Effector CD4-positive, alpha-beta T cell (primary cell): ENCODE results near the gene RGS3.

ENCODE experiments used
- DNase-seq: peaks from one replicate; pipeline ENCODE4 v3.0.0-alpha.2; 2020

The RGS3 gene

DNA sequence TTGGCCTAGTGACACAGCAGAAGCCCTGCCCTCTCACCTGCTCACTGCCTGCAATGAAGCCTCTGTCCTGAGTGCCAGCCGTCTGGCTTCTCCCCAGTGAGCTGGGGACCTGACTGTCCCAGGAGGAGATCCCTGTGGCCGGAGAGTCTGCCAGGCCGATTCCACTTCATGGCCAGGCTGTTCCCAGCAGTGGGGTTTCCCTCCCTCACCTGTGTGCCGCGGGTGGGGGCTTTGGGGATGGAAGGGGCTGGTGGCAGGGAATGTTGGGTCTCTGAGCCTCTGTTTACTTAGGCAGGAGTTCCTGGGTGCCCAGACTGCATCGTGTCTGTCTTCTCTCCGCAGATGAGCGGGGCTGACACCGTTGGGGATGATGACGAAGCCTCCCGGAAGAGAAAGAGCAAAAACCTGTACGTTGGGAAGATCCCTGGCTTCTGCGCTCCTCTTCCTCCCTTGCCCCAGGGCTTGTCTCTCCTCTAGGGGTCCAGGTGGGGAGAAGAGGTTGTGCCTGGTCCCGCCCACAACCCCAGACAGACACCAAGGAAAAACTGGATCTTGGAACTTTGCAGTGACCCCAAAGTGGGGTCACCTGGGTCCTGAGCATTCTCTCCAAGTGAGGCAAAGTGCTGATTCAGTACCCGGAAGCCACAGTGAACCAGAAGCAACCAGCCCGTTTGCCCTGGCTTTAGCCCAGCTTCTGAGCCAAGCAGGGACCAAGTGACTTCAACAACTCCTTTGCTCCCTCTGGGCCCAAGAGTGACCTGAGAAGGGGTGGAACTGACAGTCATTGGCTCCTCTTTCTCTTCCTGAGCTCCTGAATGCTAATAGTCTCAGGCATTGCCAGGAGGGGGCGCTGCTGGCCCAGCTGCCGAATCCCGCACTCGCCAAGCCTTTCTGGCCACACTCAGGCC lies 127.7 kb downstream of the RGS3 start:
- no peak for DNase-seq

DNA sequence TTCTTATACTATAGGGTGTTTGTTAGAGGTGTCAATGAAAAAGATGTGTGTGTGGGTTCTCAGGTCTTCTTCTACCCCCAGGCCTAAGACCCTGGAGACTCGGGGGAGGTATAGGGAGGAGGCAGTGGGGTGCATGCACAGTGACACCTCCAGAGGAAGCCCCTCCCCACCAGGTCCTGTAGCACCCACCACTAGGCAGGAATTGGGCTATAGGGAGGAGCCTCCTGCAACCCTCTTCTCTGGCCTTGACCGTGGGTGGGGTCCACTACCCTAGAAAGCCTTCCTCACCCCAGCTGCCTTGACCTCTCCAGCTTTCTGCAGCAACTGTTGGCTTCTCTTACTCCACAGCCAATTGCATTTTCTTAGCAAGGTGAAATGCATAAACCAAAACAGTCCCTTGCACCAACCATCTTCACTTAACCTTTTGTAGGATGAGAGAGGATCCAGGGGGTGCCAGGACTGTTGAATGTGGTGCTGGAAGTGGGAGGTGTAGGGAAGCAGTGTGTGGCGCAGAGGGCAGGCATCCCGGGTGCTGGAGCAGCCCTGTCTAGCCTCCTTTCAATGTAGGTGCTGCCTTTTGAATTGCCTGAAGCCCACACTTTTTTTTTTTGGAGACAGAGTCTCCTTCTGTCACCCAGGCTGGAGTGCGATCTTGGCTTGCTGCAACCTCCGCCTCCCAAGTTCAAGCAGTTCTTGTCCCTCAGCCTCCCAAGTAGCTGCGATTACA lies 128.5 kb downstream of the RGS3 start:
- no peak for DNase-seq

DNA sequence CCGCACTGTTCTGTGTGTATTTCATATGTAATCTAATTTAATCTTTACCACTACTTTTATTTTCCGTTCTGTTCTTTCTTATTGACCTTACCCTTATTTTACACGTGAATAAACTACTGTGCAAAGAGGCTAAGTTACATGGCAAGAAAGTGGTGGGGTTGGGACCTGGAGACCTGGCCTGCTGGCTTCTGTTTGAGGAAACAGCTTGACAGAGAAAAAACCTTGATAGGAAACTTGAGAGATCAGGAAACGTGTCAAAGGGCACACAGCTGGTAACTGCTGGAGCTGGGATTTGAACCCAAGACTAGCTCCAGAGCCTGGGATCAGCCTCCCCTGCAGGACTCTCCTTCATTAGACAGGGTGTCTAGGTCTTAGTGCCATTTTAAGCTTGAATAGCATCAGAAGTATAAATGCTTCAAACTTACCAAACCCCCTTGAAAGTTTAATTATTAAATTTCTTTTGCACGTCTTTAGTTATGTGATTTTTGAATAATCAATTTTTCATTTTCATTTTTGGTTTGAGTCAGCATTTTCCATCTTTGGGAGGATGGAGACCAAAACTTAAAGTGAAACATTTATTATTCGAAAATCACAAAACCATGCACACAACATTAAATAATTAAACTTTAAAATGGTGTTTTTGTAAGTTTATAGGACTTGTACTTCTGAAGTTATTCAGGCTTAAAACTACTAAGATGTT lies 129.5 kb downstream of the RGS3 start:
- DNase-seq = no peak

DNA sequence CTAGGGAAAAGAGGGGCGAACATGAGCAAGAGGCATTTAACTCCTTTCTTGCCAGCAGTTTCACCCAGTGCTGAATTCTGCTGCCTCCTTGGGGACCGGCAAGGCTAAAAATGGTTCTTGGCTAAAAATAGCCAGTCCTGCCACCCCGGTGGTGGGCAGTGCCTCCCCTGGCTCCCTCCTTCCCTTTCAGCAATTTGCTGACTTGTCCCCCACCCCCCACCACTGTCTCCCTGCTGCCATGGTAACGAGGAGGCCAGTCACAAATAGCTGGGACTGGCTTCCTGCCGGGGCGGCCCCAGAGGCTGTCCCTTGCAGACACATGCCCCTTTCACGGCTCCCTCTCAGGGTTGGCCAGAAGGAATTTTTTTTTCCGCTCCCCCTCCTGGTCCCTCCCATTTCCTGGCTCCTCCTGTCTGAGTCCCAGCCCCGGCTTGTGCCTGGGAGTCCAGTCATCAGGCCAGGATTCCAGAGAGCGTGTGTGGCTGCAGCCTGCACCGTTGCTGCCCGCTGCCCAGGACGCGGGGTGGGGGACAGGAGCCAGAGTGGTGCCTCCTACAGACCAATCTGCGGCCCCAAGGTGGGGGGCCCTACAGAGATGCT lies 130.3 kb downstream of the RGS3 start:
- DNase-seq = no peak

DNA sequence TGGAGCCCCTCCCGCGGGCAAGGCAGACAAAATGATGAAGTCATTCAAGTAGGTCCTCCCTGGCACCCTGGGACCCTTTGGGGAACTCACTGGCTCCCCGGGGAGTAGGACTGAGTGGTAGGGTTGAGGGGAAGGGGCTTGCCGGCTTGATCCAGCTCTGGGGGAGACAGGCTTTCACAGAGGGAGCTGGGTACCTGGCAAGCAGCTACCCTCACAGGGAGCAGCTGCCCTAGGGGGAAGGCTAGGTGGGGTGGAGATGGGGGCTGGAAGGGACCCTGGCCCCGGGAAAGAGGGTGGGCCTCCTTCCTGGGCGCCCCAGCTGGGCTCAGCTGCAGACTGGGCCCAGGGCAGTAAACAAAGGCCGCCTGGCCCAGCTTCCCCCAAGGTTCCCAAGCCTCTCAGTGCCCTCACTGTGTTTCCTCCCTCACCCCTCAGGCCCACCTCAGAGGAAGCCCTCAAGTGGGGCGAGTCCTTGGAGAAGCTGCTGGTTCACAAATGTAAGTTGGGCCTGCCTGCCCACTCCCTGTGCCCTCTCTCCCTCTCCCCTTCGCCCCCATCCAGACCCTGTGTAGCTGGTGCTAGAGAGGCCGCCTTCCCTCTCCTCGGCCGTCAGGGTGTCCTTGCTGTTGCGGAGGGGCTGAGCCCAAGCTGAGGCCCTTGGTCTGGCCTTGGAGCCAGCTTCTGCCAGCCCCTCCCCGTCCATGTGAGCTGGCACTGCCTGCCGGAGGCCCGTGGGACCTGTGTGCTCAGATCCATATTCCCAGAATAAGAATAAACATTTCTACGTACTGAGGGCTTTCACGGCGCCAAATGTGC lies 131.2 kb downstream of the RGS3 start:
- DNase-seq = no peak

DNA sequence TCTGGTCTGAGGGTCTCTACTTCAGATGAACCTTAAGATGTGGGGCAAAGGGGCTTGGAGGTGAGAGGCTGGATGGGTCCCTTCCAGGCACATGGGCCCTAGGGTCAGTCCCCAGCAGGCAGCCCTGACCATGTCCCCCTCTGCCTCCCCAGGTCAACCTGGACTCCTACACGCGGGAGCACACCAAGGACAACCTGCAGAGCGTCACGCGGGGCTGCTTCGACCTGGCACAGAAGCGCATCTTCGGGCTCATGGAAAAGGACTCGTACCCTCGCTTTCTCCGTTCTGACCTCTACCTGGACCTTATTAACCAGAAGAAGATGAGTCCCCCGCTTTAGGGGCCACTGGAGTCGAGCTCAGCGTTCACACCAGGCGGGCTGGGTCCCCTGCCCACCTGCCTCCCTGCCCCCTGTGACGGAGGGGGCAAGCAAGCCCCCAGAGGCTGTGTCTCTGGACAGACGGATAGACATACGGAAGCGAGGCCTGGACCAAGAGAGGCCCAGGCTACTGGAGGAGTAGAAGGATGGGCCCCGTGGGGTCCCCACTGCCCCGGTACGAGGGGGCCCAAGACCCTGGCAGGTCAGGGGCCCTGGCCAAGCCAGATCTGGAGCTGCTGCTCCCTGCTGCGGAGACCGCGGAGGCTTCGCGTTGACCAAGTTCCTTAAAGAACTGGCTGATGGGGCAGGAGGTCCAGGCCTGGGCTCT lies 133.2 kb downstream of the RGS3 start:
- no peak for DNase-seq

DNA sequence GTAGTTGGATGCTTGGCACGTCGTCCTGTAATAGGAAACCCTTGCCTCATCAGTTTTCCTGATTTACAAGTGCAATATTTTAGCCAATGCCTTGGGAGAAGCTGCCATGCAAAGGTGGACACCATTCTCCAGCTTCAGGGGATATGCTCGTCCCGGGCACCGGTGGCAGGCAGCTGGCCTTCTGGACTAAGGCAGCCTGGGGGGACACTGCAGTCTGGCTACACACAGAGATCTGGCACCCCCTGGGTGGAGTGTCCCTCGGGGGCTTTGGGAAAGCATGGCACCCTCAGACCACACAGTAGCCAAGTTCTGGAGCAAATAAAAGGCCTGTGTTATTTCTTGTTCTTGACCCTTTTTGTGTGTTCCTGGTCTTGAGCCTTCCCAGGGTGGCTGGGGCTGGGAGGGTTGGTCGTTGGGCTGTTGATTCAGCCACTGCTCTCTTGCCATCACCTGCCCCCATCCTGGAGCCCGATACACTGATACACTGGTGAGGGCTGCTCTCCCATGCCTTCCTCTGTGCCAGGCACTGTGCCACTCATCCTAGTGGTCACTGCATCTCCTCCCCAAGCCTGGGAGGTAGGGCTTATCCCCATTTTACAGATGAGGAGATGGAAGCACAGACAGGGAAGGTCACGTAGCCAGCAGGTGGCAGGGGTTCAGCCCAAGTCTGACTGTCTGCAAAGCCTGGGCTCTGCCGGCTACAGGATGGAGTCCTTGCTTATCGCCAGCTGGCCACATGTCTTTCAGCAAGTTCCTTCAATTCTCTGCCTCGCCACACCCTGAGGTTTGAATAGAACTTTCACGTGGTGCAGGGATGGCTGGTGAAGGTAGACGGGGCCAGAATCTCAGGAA lies 134.1 kb downstream of the RGS3 start:
- no peak for DNase-seq

DNA sequence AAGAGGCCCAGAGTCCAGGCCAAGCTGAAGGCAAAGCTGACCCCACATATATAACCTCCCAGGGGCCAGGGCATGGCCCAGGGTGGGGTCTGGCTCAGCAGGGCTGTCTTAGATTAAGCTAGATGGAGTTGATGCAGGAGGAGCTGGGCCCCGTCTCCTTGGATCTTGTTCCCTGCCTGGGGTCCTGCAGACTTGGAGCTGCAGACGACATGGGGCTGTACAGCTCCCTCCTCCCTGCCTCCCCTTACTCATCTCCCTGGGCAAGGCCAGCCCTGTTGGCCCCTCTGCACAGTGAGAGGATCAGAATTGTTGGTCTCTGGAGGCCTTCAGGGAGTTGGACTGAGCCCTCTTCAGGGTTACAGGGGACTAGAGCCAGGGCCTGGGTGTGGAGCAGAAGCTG lies 134.9 kb downstream of the RGS3 start:
- no peak for DNase-seq

DNA sequence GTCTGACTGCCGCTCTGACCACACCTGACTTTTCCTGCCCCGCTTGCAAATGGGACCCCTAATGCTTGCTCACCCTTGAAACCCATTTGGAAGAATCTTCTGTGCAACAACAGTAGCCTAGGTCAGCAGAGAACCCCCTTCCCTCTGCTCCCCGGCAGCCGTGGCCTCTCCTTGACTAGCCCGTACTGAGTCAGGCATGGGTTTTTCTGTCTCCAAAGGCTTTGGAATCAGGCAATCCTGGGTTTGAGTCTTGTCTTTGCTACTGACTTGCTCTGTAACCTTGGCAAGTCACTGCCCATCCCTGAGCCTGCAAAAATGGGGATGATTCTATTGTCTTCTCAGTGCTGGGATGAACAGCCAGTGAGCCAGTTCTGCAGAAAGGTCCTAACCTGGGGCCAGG lies 135.4 kb downstream of the RGS3 start:
- DNase-seq = no peak

DNA sequence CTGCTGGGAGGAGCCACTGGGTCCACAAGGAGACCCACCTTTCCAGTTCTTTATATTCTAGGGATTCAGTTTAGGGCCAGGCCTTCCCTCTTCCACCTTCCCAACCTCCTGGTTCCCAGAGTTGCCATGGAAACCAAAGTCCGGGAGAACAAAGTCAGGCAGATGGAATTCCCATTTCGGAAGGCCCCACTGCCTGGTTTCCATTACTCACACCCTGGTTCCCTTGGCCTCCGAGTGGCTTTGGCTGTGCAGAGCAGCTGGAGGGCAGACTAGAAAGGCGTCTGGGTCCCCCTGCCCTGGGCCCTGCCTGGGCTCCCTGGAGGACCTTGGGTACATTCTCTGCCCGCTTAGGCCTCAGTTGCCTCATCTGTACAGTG lies 136.1 kb downstream of the RGS3 start:
- no peak for DNase-seq

DNA sequence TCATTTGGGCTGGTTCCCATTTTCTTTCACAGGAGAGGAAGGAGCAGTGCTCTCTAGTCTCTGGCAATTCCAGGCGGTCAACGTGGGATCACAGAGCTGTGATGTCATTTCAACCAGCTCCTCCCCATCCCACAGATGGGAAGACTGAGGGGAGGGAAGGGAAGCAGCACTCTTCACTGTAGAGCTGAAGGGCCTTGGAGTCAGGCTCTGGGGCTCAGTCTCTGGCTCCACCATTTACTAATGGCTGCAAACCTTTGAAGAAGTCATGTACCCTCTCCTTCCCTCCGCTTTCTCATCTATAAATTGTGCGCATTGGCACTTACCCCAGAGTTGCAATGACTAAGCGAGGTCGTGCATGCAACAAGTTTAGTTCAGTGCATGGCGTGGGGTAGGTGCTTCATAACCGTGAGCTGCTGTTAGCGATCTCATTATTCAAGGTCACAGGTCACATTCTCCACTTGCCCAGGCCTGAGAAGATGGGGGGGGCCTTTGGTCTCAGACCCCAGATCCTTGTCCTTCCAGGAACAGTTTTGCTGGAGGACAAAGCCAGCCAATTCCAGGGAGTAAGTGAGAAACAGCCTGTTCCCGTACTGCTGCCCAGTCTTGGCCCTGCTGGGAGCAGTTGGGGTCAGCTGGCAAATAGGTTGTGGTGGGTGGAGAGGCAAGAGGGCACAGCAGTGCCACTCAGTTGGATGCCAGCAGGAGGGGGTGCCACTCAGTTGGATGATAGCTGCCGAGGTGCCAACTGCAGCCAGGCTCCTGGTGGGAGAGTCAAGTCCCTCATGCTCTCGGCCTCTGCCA lies 136.7 kb downstream of the RGS3 start:
- DNase-seq = no peak

DNA sequence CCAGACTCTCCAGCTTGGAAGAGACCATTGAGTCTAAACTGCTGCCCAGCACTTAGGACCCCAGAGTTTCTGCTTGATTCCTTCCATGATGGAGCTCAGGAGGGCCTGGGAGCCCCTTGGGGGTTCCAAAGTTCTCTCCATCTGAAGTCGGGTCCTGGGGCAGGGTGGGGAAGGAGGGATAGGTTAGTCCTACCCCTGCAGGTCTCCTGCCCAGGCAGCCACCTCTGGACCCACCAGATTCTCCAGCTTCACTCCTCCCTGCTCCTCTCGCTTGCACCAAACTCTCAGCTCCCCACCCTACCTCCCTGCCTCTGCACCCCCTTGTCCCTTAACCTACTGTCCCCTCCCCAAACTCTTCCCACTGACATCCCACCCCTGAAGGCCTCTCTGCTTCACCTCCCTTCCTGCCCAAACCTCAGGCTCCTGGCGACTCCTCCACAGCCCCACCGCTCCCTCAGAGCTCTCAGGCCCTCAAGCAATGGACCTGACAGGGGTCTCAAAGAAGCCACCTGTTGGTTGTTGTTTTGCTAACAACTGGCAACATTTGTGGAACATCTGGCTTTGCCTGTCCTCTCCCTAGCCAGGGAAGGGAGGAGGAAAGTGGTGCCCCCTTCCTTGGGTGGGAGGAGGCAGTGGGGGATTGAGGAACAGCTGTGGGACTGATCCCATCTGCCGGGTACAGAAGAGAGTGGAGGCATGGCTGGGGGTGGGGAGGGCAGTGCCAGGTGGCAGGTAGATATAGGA lies 137.5 kb downstream of the RGS3 start:
- no peak for DNase-seq

DNA sequence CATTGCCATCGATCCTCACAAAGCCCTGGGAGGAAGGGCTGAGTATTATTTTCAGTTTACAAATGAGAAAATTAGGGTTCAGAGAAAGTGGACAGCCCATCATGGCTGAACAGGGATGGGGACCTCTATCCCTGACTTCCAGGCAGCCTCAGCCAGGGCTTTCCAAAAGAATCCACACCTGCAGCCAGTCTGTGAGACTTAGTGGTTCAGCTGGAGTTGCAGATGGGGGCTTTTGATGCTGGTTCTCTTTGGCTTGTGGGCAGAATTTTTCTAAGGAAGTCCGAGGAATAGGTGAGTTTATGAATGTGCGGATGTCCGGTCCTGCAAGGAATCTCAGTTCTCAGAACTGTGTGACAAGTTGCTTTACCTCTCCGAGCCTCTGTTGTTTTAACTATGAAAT lies 138.1 kb downstream of the RGS3 start:
- DNase-seq = no peak

DNA sequence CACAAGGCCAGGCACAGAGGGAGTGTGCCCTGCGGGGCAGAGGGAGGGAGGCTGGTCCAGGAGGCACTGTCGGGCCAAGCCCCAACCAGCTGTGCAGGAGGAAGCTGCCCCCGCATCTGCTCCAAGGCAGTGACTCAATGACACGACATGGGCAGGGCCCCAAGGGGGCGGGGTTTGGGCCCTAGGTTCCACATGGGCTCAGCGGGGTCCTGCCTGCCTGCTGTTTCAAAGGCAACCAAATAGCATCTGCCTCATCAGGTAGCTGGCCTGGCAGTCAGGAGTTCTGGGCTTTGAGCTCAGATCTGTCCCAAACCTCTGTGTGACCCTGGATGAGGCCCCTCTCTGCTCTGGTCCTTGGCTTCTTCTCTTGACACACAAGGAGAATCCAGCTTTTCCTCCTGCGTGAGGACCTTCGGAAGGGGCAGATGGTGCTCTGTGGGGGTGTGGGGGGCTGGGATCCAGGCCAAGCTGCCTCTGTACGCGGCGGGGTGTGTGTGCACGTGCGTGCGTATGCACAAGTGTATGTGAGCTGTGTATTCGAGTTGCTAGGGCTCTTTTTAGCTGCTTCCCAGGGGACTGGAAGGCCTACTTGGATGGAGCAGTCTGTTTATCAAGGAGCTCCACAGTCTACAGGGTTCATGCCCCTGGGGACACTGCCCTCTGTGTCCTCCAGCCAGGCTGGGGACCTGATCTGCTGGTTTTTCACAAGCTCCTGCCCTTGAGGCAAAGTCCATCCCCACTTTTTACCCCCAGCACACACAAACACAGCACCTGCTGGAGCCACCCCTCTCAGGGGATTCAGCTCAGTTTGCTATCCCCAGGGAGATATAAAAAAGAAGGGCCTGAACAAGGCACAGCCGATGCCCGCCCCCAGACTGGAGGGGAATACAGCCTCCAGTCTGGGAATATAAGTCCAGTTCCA lies 138.9 kb downstream of the RGS3 start:
- no peak for DNase-seq

DNA sequence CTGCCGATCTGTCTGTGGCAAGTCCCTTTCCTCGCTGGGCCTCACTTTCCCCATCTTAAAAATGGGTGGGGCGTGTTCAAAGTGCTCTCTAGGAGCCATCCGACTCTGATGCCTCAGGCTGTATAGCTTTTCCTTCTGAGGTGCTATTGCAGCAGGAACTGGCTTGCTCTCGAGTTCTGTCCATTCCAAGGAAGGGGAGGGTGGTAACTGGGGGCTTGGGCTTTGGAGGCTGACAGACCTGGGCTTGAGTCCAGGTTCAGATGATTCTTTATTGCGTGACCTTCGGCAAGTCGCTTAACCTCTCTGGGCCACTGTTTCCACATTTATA lies 139.5 kb downstream of the RGS3 start:
- no peak for DNase-seq

DNA sequence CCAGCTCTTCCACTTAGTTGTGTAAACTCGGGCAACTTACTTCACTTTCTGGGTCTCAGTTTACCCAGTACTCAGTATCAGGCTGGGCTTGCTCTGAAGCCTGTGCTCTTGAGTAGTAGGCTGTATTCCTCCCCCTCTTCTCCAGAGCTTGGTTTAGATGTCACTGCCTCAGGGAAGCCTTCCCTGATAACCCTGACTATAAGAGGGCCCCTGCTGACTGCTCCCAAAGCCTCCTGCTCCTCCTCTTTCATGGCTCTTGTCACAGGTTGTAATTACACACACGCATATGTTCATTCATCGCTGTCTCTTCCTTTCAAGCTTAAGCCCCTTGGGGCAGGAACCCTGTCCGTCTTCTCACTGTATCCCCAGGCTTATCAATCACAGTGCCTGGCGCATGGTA lies 140.2 kb downstream of the RGS3 start:
- DNase-seq = no peak

DNA sequence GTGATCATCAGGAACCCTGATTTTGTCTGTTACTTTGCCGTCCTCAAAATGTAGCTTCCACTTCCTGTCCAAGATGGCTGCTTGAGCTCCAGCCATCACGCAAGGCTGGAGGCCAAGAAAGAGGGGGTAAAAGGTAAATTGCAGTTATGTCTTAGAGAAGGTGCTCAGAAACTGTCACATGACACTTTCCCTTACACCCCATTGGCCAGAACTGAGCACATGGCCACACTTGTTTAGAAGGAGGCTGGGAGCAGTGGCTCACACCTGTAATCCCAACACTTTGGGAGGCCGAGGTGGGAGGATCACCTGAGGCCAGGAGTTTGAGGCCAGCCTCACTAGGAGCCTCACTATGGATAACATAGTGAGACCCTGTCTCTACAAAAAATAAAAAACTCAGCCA lies 140.9 kb downstream of the RGS3 start:
- no peak for DNase-seq

DNA sequence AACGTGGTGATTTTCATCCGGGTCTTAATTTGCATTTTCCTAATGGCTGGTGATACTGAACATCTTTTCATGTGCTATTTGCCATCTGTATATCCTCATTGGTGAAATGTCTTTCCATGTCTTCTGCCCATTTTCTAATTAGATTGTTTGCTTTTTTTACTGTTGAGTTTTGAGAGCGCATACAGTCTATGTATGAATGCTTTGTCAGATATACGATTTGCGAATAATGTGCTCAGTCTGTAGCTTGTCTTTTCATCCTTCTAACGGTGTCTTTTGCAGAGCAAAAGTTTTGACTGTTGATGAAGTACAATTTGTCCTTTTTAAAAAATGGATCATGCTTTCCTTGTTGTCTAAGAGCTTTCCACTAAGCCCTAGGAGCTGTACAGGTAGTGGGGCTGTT lies 143.0 kb downstream of the RGS3 start:
- no peak for DNase-seq
